Uterus (tissue), 2 donors: ENCODE results near the gene AKAP4.

Experiments
- POLR2A ChIP-seq, 2 donors: fragments of 450-650 bp; IDR thresholded peaks; one replicate each; pipeline ENCODE4 v1.6.1; 2016; ENCODE audit warnings: antibody characterized with exemption in 2 of 2, mild to moderate bottlenecking in 1 of 2, moderate library complexity in 1 of 2
- TF ChIP-seq, protein P1 (sequence below), 4 experiments: fragments of 200-600 bp in 2 of 4; fragments of 450-650 bp in 2 of 4; sonication (generic) in 2 of 4; IDR thresholded peaks; one replicate each; pipeline ENCODE4 v1.5.1; 2016 to 2019; ENCODE audit warnings: antibody characterized with exemption in 4 of 4, mild to moderate bottlenecking in 2 of 4, moderate library complexity in 1 of 4

DNA sequence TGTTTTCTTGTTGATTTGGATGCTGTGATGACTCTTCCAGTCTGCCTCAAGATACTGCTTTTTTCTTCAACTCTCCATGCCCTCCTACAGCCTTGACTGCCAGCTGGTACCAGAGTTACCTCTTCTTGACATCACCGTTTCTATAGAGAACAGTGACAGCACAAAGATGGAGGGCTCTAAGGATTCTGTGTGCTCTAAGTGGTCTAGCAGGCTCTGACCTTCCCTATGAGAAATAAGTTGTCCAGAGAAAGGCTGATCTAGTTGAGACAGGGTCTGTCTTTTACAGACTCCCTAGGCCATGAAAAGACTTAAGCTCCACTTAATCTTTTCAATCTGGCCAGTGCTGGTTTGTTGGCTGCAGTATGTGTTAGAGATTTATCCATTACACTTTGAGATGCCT is at the start of gene AKAP4:
- TF ChIP-seq, protein P1, sequence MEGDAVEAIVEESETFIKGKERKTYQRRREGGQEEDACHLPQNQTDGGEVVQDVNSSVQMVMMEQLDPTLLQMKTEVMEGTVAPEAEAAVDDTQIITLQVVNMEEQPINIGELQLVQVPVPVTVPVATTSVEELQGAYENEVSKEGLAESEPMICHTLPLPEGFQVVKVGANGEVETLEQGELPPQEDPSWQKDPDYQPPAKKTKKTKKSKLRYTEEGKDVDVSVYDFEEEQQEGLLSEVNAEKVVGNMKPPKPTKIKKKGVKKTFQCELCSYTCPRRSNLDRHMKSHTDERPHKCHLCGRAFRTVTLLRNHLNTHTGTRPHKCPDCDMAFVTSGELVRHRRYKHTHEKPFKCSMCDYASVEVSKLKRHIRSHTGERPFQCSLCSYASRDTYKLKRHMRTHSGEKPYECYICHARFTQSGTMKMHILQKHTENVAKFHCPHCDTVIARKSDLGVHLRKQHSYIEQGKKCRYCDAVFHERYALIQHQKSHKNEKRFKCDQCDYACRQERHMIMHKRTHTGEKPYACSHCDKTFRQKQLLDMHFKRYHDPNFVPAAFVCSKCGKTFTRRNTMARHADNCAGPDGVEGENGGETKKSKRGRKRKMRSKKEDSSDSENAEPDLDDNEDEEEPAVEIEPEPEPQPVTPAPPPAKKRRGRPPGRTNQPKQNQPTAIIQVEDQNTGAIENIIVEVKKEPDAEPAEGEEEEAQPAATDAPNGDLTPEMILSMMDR (IDR thresholded peaks at IDR 0.05), result no peak
- no peak for TF ChIP-seq POLR2A (IDR thresholded peaks at IDR 0.05)
